ENCODE measurements around the gene HOXA5. TPM values are rescaled to one million over a fixed set of nuclear protein-coding genes. Genes with fewer than 3 reads are reported as not detected.
A peak's percentile ranks its signal among the peaks of the same experiment; 100 is the strongest.

HOXA5 gene
- total RNA-seq, 1 donor, result 10.8 TPM

GRCh38 chr7:27169658-27170425 lies 26.4 kb upstream of the HOXA5 start:
- TF ChIP-seq CTCF (IDR thresholded peaks at IDR 0.05; ENCODE audit: insufficient read depth, low read depth, low read length), result no peak
- peak; percentile 67 for DNase-seq (ENCODE audit: low read depth)
- H3K4me3 ChIP-seq (ENCODE audit: low read depth, low read length), result peak overlapping the region; percentile 67

DNA sequence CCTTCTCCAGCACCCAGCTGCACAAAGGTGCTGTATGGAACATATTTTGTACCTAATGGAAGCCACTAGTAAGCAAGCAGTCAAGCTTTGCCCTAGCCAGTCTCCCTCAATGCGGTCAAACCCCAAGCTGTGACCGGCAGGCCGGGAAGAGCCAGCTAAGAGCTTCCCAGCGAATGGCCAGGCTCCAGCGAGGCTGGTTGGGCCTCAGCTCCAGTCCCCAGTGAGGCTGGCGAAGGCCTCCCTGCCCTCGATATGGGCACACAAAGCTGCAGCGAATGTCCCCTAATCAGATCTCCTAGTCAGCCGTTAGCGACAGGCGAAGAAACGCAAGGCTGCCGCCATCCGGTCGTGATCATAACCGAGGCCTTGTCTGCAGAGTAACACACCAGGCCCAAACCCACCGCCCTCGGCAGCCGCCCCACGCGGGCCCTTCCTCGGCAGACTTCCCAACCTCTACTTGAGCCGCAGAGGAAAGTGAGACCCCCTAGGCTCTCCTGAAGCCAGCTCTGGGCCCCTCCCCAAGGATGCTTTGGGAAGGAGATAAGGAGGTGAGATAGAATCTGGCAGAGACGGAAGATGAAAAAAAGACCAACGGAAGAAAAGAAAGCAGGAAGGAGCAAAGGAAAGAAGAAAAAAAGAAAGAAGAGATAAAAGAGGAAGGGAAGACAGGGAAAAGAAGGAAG lies 24.9 kb upstream of the HOXA5 start:
- peak overlapping the region; percentile 67 for H3K4me3 ChIP-seq (ENCODE audit: low read depth, low read length)
- TF ChIP-seq CTCF (IDR thresholded peaks at IDR 0.05; ENCODE audit: insufficient read depth, low read depth, low read length), result peak; percentile 22
- DNase-seq (ENCODE audit: low read depth), result peak; percentile 86

DNA sequence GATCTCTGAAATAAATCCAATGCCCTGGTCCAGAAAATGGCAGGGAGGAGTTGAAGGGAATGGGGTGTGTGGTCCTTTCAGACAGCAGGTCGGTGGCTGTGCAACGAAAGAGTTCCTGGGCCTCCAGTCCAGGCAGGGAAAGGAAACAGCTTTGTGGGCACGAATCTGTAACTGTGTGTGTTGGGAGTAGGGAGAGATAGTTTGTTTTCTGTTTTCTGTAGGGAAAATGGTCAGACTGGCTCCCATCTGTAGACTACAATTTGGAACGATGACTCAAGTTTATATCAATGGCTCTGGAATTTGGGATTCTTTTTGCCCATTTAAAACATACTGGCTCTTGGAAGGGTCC lies 24.4 kb upstream of the HOXA5 start:
- peak; percentile 76 for DNase-seq (ENCODE audit: low read depth)
- peak overlapping the region; percentile 67 for H3K4me3 ChIP-seq (ENCODE audit: low read depth, low read length)
- no peak for TF ChIP-seq CTCF (IDR thresholded peaks at IDR 0.05; ENCODE audit: insufficient read depth, low read depth, low read length)

DNA sequence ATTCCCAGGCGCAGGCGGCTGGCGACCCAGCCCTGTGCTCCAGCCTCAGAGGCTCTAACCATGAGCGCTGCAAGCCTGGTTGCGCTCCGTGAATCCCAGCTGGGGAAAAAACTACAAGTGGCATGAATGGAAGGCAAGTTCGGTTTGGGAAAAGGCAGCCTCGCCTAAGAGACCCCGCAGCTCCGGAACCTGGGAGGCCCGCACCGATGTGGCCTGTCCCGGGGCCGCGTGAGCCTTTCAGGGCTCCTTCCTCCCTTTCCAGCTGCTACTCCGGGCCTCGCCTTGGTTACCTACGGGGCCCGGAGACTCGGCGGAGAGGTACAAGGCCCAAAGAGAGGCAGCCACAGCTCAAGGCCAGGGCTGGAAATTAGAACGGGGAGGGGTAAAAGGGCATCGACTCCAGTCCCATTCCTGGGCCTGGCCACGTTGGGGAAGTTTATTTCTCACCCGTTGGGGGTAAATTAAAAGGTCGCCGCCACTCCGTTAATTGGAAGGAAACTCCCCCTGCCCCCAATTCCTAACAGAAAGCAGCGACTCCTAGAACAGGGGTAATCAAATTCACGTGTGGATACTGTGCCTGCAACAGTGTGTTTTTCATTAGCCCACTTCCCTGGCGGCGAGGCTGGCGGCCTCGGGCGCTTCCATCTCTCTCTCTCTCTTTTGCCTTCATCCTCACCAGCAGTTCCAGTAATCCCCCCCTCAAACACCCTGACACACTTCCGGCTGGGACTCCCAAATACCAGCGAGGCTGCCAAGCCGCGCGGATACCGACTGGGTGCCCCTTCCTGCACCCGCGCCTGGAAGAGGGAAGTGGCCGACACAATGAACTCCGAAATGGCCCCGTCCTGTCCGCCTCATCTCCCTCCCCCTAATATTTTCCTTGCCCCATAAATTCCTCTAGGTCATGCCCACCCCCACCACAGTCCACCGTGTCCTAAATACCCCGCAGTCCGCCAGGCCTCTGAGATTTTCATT lies 23.3 kb upstream of the HOXA5 start:
- H3K4me3 ChIP-seq (ENCODE audit: low read depth, low read length), result peak overlapping the region; percentile 67
- no peak for TF ChIP-seq CTCF (IDR thresholded peaks at IDR 0.05; ENCODE audit: insufficient read depth, low read depth, low read length)
- peak; percentile 80 for DNase-seq (ENCODE audit: low read depth)

- peak; percentile 92 for DNase-seq (ENCODE audit: low read depth)
- no peak for TF ChIP-seq CTCF (IDR thresholded peaks at IDR 0.05; ENCODE audit: insufficient read depth, low read depth, low read length)
- peak overlapping the region; percentile 67 for H3K4me3 ChIP-seq (ENCODE audit: low read depth, low read length)
Measured at GRCh38 chr7:27165996-27166530, 22.6 kb upstream of the HOXA5 start.

Measured in fibroblast of villous mesenchyme (primary cell).